PC-3 (cell line): ENCODE measurements around the gene TECPR2. TPM values are rescaled to one million over a fixed set of nuclear protein-coding genes. Genes with fewer than 3 reads are reported as not detected.

ENCODE experiments used
- ATAC-seq: fragments of 200-7000 bp; cut with Tn5 transposase; 2 replicates; pipeline ENCODE4 v1.9.1; 2020; ENCODE audit warnings: mild to moderate bottlenecking, moderate library complexity
- BruUV-seq: library from RNA; stranded (reverse); fragments of 400-500 nt; replicated peaks from 2 replicates; lab custom pipeline; 2021; lab: Mats Ljungman, UMichigan
- CTCF ChIA-PET: fragments of 300-600 bp; sonication (Branson Sonifier 250); formaldehyde crosslinking; loops from one replicate; lab custom pipeline; 2022; ENCODE audit warnings: antibody characterized with exemption; lab: Charles Lee
- POLR2A ChIA-PET: fragments of 300-600 bp; sonication (Branson Sonifier 250); formaldehyde crosslinking; loops from one replicate; lab custom pipeline; 2022; ENCODE audit warnings: antibody characterized with exemption; ENCODE audit not compliant: unreplicated experiment; lab: Charles Lee
- DNase-seq: peaks from one replicate; pipeline ENCODE4 v3.0.0-alpha.2; 2015
- H2AFZ ChIP-seq: fragments of 300-600 bp; sonication (generic); 2 replicates; pipeline ENCODE4 v1.6.0; 2016; ENCODE audit warnings: antibody characterized with exemption, low read length
- H3F3A ChIP-seq: fragments of 300-600 bp; sonication (generic); one replicate; pipeline ENCODE4 v1.6.0; 2017; ENCODE audit warnings: antibody characterized with exemption, low read length, control low read depth, mild to moderate bottlenecking; ENCODE audit not compliant: unreplicated experiment
- H3K27ac ChIP-seq: fragments of 300-600 bp; sonication (generic); 2 replicates; pipeline ENCODE4 v1.5.1; 2016; ENCODE audit warnings: mild to moderate bottlenecking, low read length
- H3K27me3 ChIP-seq: fragments of 300-600 bp; sonication (generic); 2 replicates; pipeline ENCODE4 v1.6.1; 2016; ENCODE audit warnings: low read length, mixed read lengths
- H3K36me3 ChIP-seq: fragments of 300-600 bp; sonication (generic); 2 replicates; pipeline ENCODE4 v1.6.1; 2016; ENCODE audit warnings: low read depth, mixed run types, low read length, mixed read lengths
- H3K4me1 ChIP-seq: fragments of 300-600 bp; sonication (generic); 2 replicates; pipeline ENCODE4 v1.5.1; 2016; ENCODE audit warnings: low read length; ENCODE audit not compliant: insufficient read depth
- H3K4me2 ChIP-seq: fragments of 300-600 bp; sonication (generic); 2 replicates; pipeline ENCODE4 v1.6.0; 2016; ENCODE audit warnings: low read length
- H3K4me3 ChIP-seq: fragments of 300-600 bp; sonication (generic); 2 replicates; pipeline ENCODE4 v1.5.1; 2016; ENCODE audit warnings: mild to moderate bottlenecking, low read length, mixed read lengths
- H3K79me2 ChIP-seq: fragments of 300-600 bp; sonication (generic); 2 replicates; pipeline ENCODE4 v1.6.1; 2017; ENCODE audit warnings: low read length, mixed read lengths
- H3K9ac ChIP-seq: fragments of 300-600 bp; sonication (generic); 2 replicates; pipeline ENCODE4 v1.6.0; 2016; ENCODE audit warnings: mild to moderate bottlenecking, low read length
- H3K9me2 ChIP-seq: fragments of 300-600 bp; sonication (generic); replicated peaks from 2 replicates; pipeline ENCODE4 v1.6.1; 2016; ENCODE audit warnings: mixed run types, low read length, mixed read lengths
- H3K9me3 ChIP-seq: fragments of 300-600 bp; sonication (generic); 2 replicates; pipeline ENCODE4 v1.6.1; 2016; ENCODE audit warnings: low read length, mixed read lengths
- H4K20me1 ChIP-seq: fragments of 300-600 bp; sonication (generic); 2 replicates; pipeline ENCODE4 v1.6.1; 2016; ENCODE audit warnings: low read length, mixed read lengths
- CTCF ChIP-seq: fragments of 300-600 bp; sonication (generic); conservative IDR thresholded peaks from 2 replicates; pipeline ENCODE4 v1.5.1; 2017; ENCODE audit warnings: antibody characterized with exemption, low read depth, mild to moderate bottlenecking, low read length
- EZH2 ChIP-seq: fragments of 300-600 bp; sonication (generic); IDR thresholded peaks from one replicate; pipeline ENCODE4 v1.6.1; 2017; ENCODE audit warnings: antibody characterized with exemption, mild to moderate bottlenecking, low read length; ENCODE audit not compliant: unreplicated experiment
- EZH2phosphoT487 ChIP-seq: fragments of 300-600 bp; sonication (generic); IDR thresholded peaks from 2 replicates; pipeline ENCODE4 v1.6.1; 2018; ENCODE audit warnings: mild to moderate bottlenecking, antibody characterized with exemption, low read length, borderline replicate concordance
- intact Hi-C: fragments of 100-400 bp; cut with micrococcal nuclease; formaldehyde crosslinking; loops from 2 replicates; pipeline ENCODE4 v1.9.0; 2023
- total RNA-seq: library from RNA; depleted of rRNA; stranded (reverse); fragments of >200 nt; gene quantifications from 2 replicates; pipeline ENCODE4 v1.2.3, GENCODE V29; 2014

Gene TECPR2
- total RNA-seq, 1 experiment from 2014 or later, result 15.7 TPM

DNA sequence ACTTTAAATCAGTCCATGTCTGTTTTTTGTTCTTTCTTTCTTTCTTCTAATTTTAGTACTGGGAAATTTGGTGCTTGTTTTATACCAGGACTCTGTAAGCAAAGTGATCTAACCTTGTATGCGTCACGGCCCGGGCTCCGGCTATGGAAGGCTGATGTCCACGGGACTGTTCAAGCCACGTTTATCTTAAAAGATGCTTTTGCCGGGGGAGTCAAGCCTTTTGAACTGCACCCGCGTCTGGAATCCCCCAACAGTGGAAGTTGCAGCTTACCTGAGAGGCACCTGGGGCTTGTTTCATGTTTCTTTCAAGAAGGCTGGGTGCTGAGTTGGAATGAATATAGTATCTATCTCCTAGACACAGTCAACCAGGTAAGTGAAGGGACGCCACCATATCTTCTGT, 62.2 kb downstream of the TECPR2 start:
- Histone ChIP-seq H3K9ac (no peak overlapping the region), H3K4me2 (no peak overlapping the region), H3K27me3 (no peaks in the 10 kb centered on the region), H3F3A (no peaks in the 10 kb centered on the region), H3K27ac (no peak overlapping the region), H4K20me1 (no peaks in the 10 kb centered on the region), H3K79me2 (no peaks in the 10 kb centered on the region), H3K4me1 (no peaks in the 10 kb centered on the region), H3K9me2 (no peaks in the 10 kb centered on the region), H3K36me3 (peaks cover 8% of the 10 kb centered on the region; the same call in 1 of the 2 replicates), H2AFZ (no peak overlapping the region), H3K4me3 (no peak overlapping the region), H3K9me3 (no peaks in the 10 kb centered on the region)
- no peak for DNase-seq
- no peak for TF ChIP-seq EZH2phosphoT487
- TF ChIP-seq CTCF, result no peak
- no peak for TF ChIP-seq EZH2
- no peak for ATAC-seq
- BruUV-seq, result no TSS peak
- intact Hi-C loops, result no loop called here
- ChIA-PET POLR2A (no interaction called here), CTCF (no interaction called here)

- ATAC-seq, result no peak
- no peaks in the 10 kb centered on the region for H3K27me3 ChIP-seq
These were observed 64.1 kb downstream of the TECPR2 start for GRCh38 chr14:102426796-102427195.

More at GRCh38 chr14:102426796-102427195, 64.1 kb downstream of the TECPR2 start:
- Histone ChIP-seq H3K4me2 (no peak overlapping the region), H4K20me1 (no peaks in the 10 kb centered on the region), H2AFZ (no peak overlapping the region), H3K4me3 (no peak overlapping the region), H3K36me3 (peaks cover 8% of the 10 kb centered on the region; the same call in 1 of the 2 replicates), H3K9me2 (no peaks in the 10 kb centered on the region), H3F3A (no peaks in the 10 kb centered on the region), H3K9me3 (no peaks in the 10 kb centered on the region), H3K9ac (no peak overlapping the region), H3K4me1 (no peaks in the 10 kb centered on the region), H3K27ac (no peak overlapping the region), H3K79me2 (no peaks in the 10 kb centered on the region)
- CTCF ChIA-PET, result no interaction called here
- intact Hi-C loops, result no loop called here
- POLR2A ChIA-PET, result no interaction called here
- BruUV-seq, result no TSS peak
- TF ChIP-seq EZH2 (no peak), EZH2phosphoT487 (no peak), CTCF (no peak)
- no peak for DNase-seq
